H1 (cell line): ENCODE measurements around the gene DOCK1. TPM values are rescaled to one million over a fixed set of nuclear protein-coding genes. Genes with fewer than 3 reads are reported as not detected.

Experiments used
- CTCF ChIA-PET: fragments of 300-600 bp; sonication (Branson Sonifier 250); formaldehyde crosslinking; loops from one replicate; lab custom pipeline; 2021; ENCODE audit not compliant: partially characterized antibody; lab: Charles Lee
- POLR2A ChIA-PET: fragments of 300-600 bp; sonication (Branson Sonifier 250); formaldehyde crosslinking; loops from one replicate; lab custom pipeline; 2021; ENCODE audit warnings: inconsistent platforms; ENCODE audit not compliant: partially characterized antibody; lab: Charles Lee
- DNase-seq, 2 experiments: peaks; one replicate each; pipeline versions ENCODE4 v3.0.0 to v3.0.0-alpha.2; 2010 to 2022; ENCODE audit warnings: low spot score in 2 of 2, low read depth in 1 of 2, mixed read lengths in 1 of 2
- FAIRE-seq: peaks from 2 replicates; lab custom pipeline; 2011; peaks lifted over from hg19 to GRCh38; lab: Jason Lieb, UNC
- H2AFZ ChIP-seq: 2 replicates; pipeline ENCODE4 v1.8.1; 2012; ENCODE audit warnings: low read length, inconsistent platforms
- H2AK5ac ChIP-seq: 2 replicates; pipeline ENCODE4 v1.6.1; 2013; ENCODE audit warnings: low read depth, low read length
- H2BK120ac ChIP-seq: replicated peaks from 2 replicates; pipeline ENCODE3; 2013; ENCODE audit warnings: low read depth, low read length, inconsistent platforms
- H2BK12ac ChIP-seq: 2 replicates; pipeline ENCODE4 v1.6.1; 2013; ENCODE audit warnings: low read depth, low read length
- H2BK15ac ChIP-seq: 2 replicates; pipeline ENCODE4 v1.6.1; 2013; ENCODE audit warnings: low read length
- H2BK20ac ChIP-seq: 2 replicates; pipeline ENCODE4 v1.6.1; 2013; ENCODE audit warnings: low read length
- H2BK5ac ChIP-seq: 2 replicates; pipeline ENCODE4 v1.6.1; 2013; ENCODE audit warnings: low read depth, low read length
- H3K14ac ChIP-seq: 2 replicates; pipeline ENCODE4 v1.6.1; 2013; ENCODE audit warnings: inconsistent platforms; ENCODE audit not compliant: insufficient read length
- H3K18ac ChIP-seq: 2 replicates; pipeline ENCODE4 v1.6.1; 2013; ENCODE audit warnings: low read length; ENCODE audit errors: extremely low read depth
- H3K23ac ChIP-seq: 2 replicates; pipeline ENCODE4 v1.6.1; 2013; ENCODE audit warnings: inconsistent platforms; ENCODE audit not compliant: insufficient read length
- H3K23me2 ChIP-seq: 2 replicates; pipeline ENCODE4 v1.6.1; 2013; ENCODE audit warnings: low read depth, low read length
- H3K27ac ChIP-seq: 2 replicates; pipeline ENCODE4 v1.6.1; 2011; ENCODE audit warnings: low read depth, low read length, inconsistent platforms
- H3K27me3 ChIP-seq, 4 experiments: replicated peaks in 1 of 4; 1 replicate in 1 of 4; 2 replicates in 3 of 4; pipeline versions ENCODE4 v1.6.1 to v1.8.1; 2011 to 2013; ENCODE audit warnings: low read length in 3 of 4, mild to moderate bottlenecking in 3 of 4, inconsistent platforms in 2 of 4, mixed read lengths in 2 of 4, moderate library complexity in 1 of 4; ENCODE audit not compliant: control insufficient read depth in 3 of 4, insufficient read depth in 3 of 4; ENCODE audit errors: extremely low read depth in 1 of 4
- H3K36me3 ChIP-seq, 4 experiments: 2 replicates each; pipeline versions ENCODE4 v1.6.1 to v1.8.1; 2011 to 2013; ENCODE audit warnings: mild to moderate bottlenecking in 4 of 4, low read length in 3 of 4, moderate library complexity in 2 of 4, control low read depth in 1 of 4, inconsistent platforms in 1 of 4; ENCODE audit not compliant: insufficient read depth in 4 of 4, control insufficient read depth in 2 of 4
- H3K4ac ChIP-seq: replicated peaks from 2 replicates; pipeline ENCODE3; 2013; ENCODE audit warnings: low read length, low read depth, mixed read lengths, inconsistent platforms; ENCODE audit not compliant: insufficient read length
- H3K4me1 ChIP-seq, 4 experiments: replicated peaks in 1 of 4; 1 replicate in 1 of 4; 2 replicates in 3 of 4; pipeline versions ENCODE4 v1.6.1 to v1.8.1; 2011 to 2013; ENCODE audit warnings: low read length in 3 of 4, inconsistent platforms in 2 of 4, mixed read lengths in 1 of 4; ENCODE audit not compliant: insufficient read depth in 4 of 4, control insufficient read depth in 3 of 4
- H3K4me2 ChIP-seq, 2 experiments: 2 replicates each; pipeline versions ENCODE4 v1.6.1 to v1.8.1; 2011 to 2013; ENCODE audit warnings: low read depth in 2 of 2, low read length in 2 of 2, control low read depth in 1 of 2, inconsistent platforms in 1 of 2, mild to moderate bottlenecking in 1 of 2; ENCODE audit not compliant: insufficient read depth in 1 of 2
- H3K4me3 ChIP-seq, 4 experiments: fragments of 200-600, 300-600 bp in 1 of 4; sonication (generic), shearing (Covaris generic), sonication (Bioruptor Twin) in 1 of 4; 2 replicates each; pipeline versions ENCODE4 v1.5.1 to v1.8.1; 2011 to 2016; ENCODE audit warnings: low read length in 4 of 4, low read depth in 3 of 4, control low read depth in 2 of 4, inconsistent platforms in 2 of 4, mild to moderate bottlenecking in 2 of 4, mixed read lengths in 1 of 4, moderate library complexity in 1 of 4; ENCODE audit not compliant: insufficient read depth in 2 of 4; ENCODE audit errors: extremely low read depth in 1 of 4
- H3K56ac ChIP-seq: replicated peaks from 2 replicates; pipeline ENCODE3; 2013; ENCODE audit warnings: low read depth, mild to moderate bottlenecking, mixed read lengths, low read length, inconsistent platforms; ENCODE audit not compliant: insufficient read length
- H3K79me1 ChIP-seq: 2 replicates; pipeline ENCODE4 v1.6.1; 2013; ENCODE audit warnings: low read depth, low read length, control low read depth
- H3K79me2 ChIP-seq, 2 experiments: 2 replicates each; pipeline versions ENCODE4 v1.6.1 to v1.8.1; 2012 to 2013; ENCODE audit warnings: low read length in 2 of 2, mild to moderate bottlenecking in 2 of 2, inconsistent platforms in 1 of 2; ENCODE audit not compliant: insufficient read depth in 2 of 2, control insufficient read depth in 1 of 2
- H3K9ac ChIP-seq, 4 experiments: replicated peaks in 1 of 4; 1 replicate in 1 of 4; 2 replicates in 3 of 4; pipeline versions ENCODE4 v1.6.1 to v1.8.1; 2011 to 2013; ENCODE audit warnings: low read depth in 3 of 4, low read length in 3 of 4, control low read depth in 2 of 4, mild to moderate bottlenecking in 2 of 4, moderate library complexity in 2 of 4, inconsistent platforms in 1 of 4; ENCODE audit errors: extremely low read depth in 1 of 4
- H3K9me3 ChIP-seq, 2 experiments: 2 replicates each; pipeline versions ENCODE4 v1.6.1 to v1.8.1; 2012 to 2013; ENCODE audit warnings: mild to moderate bottlenecking in 2 of 2, moderate library complexity in 2 of 2, control low read depth in 1 of 2, inconsistent platforms in 1 of 2, low read depth in 1 of 2, low read length in 1 of 2, mixed read lengths in 1 of 2; ENCODE audit not compliant: insufficient read depth in 2 of 2
- H4K20me1 ChIP-seq, 2 experiments: replicated peaks in 1 of 2; 2 replicates each; pipeline versions ENCODE3 to v1.8.1; 2011 to 2013; ENCODE audit warnings: inconsistent platforms in 2 of 2, low read length in 2 of 2, mild to moderate bottlenecking in 1 of 2; ENCODE audit not compliant: insufficient read depth in 2 of 2, control insufficient read depth in 1 of 2
- H4K5ac ChIP-seq: 2 replicates; pipeline ENCODE4 v1.6.1; 2013; ENCODE audit warnings: low read length, low read depth, mixed read lengths, inconsistent platforms; ENCODE audit not compliant: insufficient read length
- H4K8ac ChIP-seq: 2 replicates; pipeline ENCODE4 v1.8.0; 2013; ENCODE audit warnings: mild to moderate bottlenecking, moderate library complexity, low read length, inconsistent platforms; ENCODE audit not compliant: insufficient read depth; ENCODE audit errors: extremely low read depth
- H4K91ac ChIP-seq: replicated peaks from 2 replicates; pipeline ENCODE3; 2013; ENCODE audit warnings: low read length, mixed read lengths, inconsistent platforms; ENCODE audit not compliant: insufficient read length
- CHD1 ChIP-seq: IDR thresholded peaks from 2 replicates; pipeline ENCODE4 v1.6.1; 2012; ENCODE audit warnings: low read depth, low read length, improper control_type of control experiment
- HDAC6 ChIP-seq: IDR thresholded peaks from one replicate; pipeline ENCODE4 v1.7.1; 2012; ENCODE audit warnings: low read depth, mild to moderate bottlenecking, inconsistent platforms, low read length, moderate library complexity
- MAFK ChIP-seq: IDR thresholded peaks from 2 replicates; pipeline ENCODE4 v1.6.1; 2012; ENCODE audit warnings: low read depth, mild to moderate bottlenecking, improper control_type of control experiment, low read length
- NANOG ChIP-seq: IDR thresholded peaks from 2 replicates; pipeline ENCODE4 v1.6.1; 2011; ENCODE audit warnings: low read length, low read depth, mild to moderate bottlenecking, inconsistent platforms; ENCODE audit not compliant: insufficient read depth, poor library complexity, severe bottlenecking
- SIN3A ChIP-seq, 2 experiments: IDR thresholded peaks in 1 of 2; conservative IDR thresholded peaks in 1 of 2; 2 replicates each; pipeline ENCODE4 v1.6.1; 2011 to 2012; ENCODE audit warnings: low read length in 2 of 2, improper control_type of control experiment in 1 of 2, low read depth in 1 of 2, mild to moderate bottlenecking in 1 of 2
- SIX5 ChIP-seq: IDR thresholded peaks from 2 replicates; pipeline ENCODE4 v1.6.1; 2011; ENCODE audit warnings: mild to moderate bottlenecking, low read depth, low read length
- SP1 ChIP-seq: IDR thresholded peaks from 2 replicates; pipeline ENCODE4 v1.6.1; 2011; ENCODE audit warnings: low read depth, low read length
- SP4 ChIP-seq: IDR thresholded peaks from 2 replicates; pipeline ENCODE4 v1.6.1; 2012; ENCODE audit warnings: low read length, inconsistent platforms
- TAF7 ChIP-seq: optimal IDR thresholded peaks from 2 replicates; pipeline ENCODE3; 2011; ENCODE audit warnings: low read depth, mild to moderate bottlenecking, inconsistent platforms, low read length, moderate library complexity, borderline replicate concordance
- TBP ChIP-seq: IDR thresholded peaks from 2 replicates; pipeline ENCODE4 v1.6.1; 2011; ENCODE audit warnings: low read depth, low read length, improper control_type of control experiment
- ZNF274 ChIP-seq: IDR thresholded peaks from 2 replicates; pipeline ENCODE4 v1.7.0; 2012; ENCODE audit warnings: low read length, borderline replicate concordance; ENCODE audit errors: extremely low read depth
- WGBS, 2 experiments: shearing (Covaris generic) in 1 of 2; methylation state at CpG; one replicate each; pipeline versions ENCODE4 v1.1.6 to v1.1.7; 2013 to 2015; ENCODE audit warnings: low lambda C conversion rate in 2 of 2, mixed read lengths in 2 of 2, inconsistent platforms in 1 of 2, low coverage in 1 of 2, missing lambda C conversion rate in 1 of 2; ENCODE audit not compliant: insufficient replicate concordance in 2 of 2, insufficient coverage in 1 of 2, insufficient read length in 1 of 2; ENCODE audit errors: extremely low coverage in 1 of 2, missing lambda C conversion rate in 1 of 2; 5-methylcytosine and 5-hydroxymethylcytosine counted together
- polyA plus RNA-seq, 7 experiments: library from polyadenylated mRNA; depleted of rRNA in 3 of 7; stranded (reverse) in 5 of 7; unstranded in 2 of 7; fragments of >200 nt in 5 of 7; fragments of 200-250 nt in 2 of 7; gene quantifications; 1 replicate in 5 of 7; 2 replicates in 1 of 7; 4 replicates in 1 of 7; pipeline versions ENCODE4 v1.2.1 to v1.2.3, GENCODE V29; 2011 to 2013; ENCODE audit warnings: missing spikeins in 2 of 7, mixed read lengths in 2 of 7
- total RNA-seq: library from RNA; stranded (reverse); fragmentation: NEBNext Ultra II Directional; extraction: Animal tissue kit (Norgen Biotek cat#: 25700); gene quantifications from 2 replicates; pipeline ENCODE4 v1.2.1, GENCODE V29; 2021

DOCK1 gene
- total and polyA plus RNA-seq, 2 of the 8 experiments (the other 6 are each of a cell fraction or from before 2014, with no cell fraction given): 11.6 to 53.0 TPM

DNA sequence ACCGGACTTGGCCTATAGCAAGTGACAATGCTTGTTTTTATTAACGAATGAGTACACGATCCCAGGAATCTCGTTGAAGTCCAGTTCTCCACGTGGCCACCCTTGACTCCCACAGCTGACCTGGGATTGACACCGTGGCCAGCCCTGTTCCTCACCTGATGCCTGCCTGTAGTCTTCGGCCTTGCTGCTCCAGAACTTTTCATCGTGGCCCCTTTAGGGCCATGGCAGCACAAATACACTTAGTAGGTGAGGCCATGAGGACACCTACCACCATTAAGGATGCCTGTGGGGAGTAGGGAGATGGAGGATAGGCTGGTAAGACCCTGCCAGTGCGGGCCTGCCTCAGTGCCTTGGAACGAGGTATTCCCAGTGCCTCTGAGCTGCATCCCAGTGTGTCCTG lies 321.8 kb downstream of the DOCK1 start:
- Histone ChIP-seq H3K9me3 (no peaks in the 10 kb centered on the region), H4K20me1 (no peaks in the 10 kb centered on the region), H3K4ac (no peak overlapping the region), H2BK20ac (no peak overlapping the region), H3K14ac (no peak overlapping the region), H3K23ac (no peak overlapping the region), H2BK5ac (no peak overlapping the region; the same call in 1 of the 2 replicates), H3K36me3 (no peaks in the 10 kb centered on the region), H3K27me3 (no peaks in the 10 kb centered on the region), H3K4me3 (no peak overlapping the region), H2AFZ (no peak overlapping the region), H3K79me2 (no peaks in the 10 kb centered on the region), H4K8ac (no peak overlapping the region), H4K91ac (no peak overlapping the region), H2BK15ac (no peak overlapping the region), H3K79me1 (no peaks in the 10 kb centered on the region), H4K5ac (no peak overlapping the region), H3K9ac (no peak overlapping the region), H3K27ac (no peak overlapping the region), H2AK5ac (no peak overlapping the region; the same call in 1 of the 2 replicates), H3K56ac (no peak overlapping the region), H3K23me2 (no peaks in the 10 kb centered on the region), H3K4me1 (no peaks in the 10 kb centered on the region; a peak in 1 of 7 replicates), H2BK120ac (no peak overlapping the region), H2BK12ac (no peak overlapping the region), H3K18ac (no peak overlapping the region), H3K4me2 (no peak overlapping the region)
- ChIA-PET CTCF (no interaction called here), POLR2A (no interaction called here)
- 93% methylated on average over 10 of the region's 10 CpGs; no CpG with 5 or more reads in 1 of the 2 experiments for WGBS, 2 experiments
- DNase-seq (no peak), FAIRE-seq (no peak)
- TF ChIP-seq TAF7 (no peak), SP4 (no peak), CHD1 (no peak), SIN3A (conservative IDR thresholded peaks at IDR 0.05 in 1 of 2, IDR thresholded peaks at IDR 0.05 in 1 of 2; ENCODE audit: low read depth in 1 of 2, low read length in 2 of 2) (no peak), ZNF274 (no peak), MAFK (no peak), SIX5 (no peak), SP1 (no peak), HDAC6 (no peak), NANOG (no peak), TBP (no peak)
